CD4-positive, alpha-beta T cell treated with Interleukin-4 for 1 hour (primary cell): ENCODE measurements around the gene CBARP.
"Not testable (repeated sequence)": the region's sequence is repeated elsewhere in the genome, so short reads cannot be mapped to it uniquely, and the experiment has no call there.

Source experiments
- DNase-seq, 2 donors: peaks; one replicate each; pipeline ENCODE4 v3.0.0-alpha.2; 2020 to 2022

The CBARP gene

GRCh38 chr19:1206864-1207450, 30.8 kb downstream of the CBARP start:
- DNase-seq = peak; percentile 30 to 48

- DNase-seq = no peak
Observed at GRCh38 chr19:1206150-1206863, 31.5 kb downstream of the CBARP start.

- peak; percentile 98 to 99 for DNase-seq
Observed at GRCh38 chr19:1205114-1206099, 32.4 kb downstream of the CBARP start, which contains the start of gene STK11. Gene STK11, plus strand, starts transcription at chr19:1205778. Its CDS starts 1,136 bp downstream, at chr19:1206914.

- not testable (repeated sequence) for DNase-seq
Observed at GRCh38 chr19:1200614-1201013, 37.2 kb downstream of the CBARP start.

GRCh38 chr19:1199531-1199930, 38.3 kb downstream of the CBARP start:
- no peak for DNase-seq

- peak; percentile 33 to 46 for DNase-seq
Observed at GRCh38 chr19:1189419-1189818, 48.4 kb downstream of the CBARP start.

GRCh38 chr19:1183543-1184172, 54.1 kb downstream of the CBARP start:
- DNase-seq = no peak

GRCh38 chr19:1182727-1183126, 55.1 kb downstream of the CBARP start:
- no peak for DNase-seq

- DNase-seq = no peak
Observed at GRCh38 chr19:1182068-1182467, 55.7 kb downstream of the CBARP start.

- DNase-seq = no peak
Observed at GRCh38 chr19:1181606-1182005, 56.2 kb downstream of the CBARP start.
